GM18873 (cell line): Measurements from ENCODE around the gene C19orf12.

Experiments used
- ATAC-seq: cut with Tn5 transposase; IDR thresholded peaks from one replicate; pipeline ENCODE4 v1.9.1; 2021; ENCODE audit warnings: mild to moderate bottlenecking, moderate library complexity, moderate number of reproducible peaks; ENCODE audit not compliant: unreplicated experiment, low FRiP score

C19orf12 gene

GRCh38 chr19:29699861-29700260, 15.2 kb downstream of the C19orf12 start:
- ATAC-seq: no peak

GRCh38 chr19:29697523-29698261, 17.4 kb downstream of the C19orf12 start:
- ATAC-seq: no peak

- ATAC-seq: no peak
Observed at GRCh38 chr19:29696565-29696846, 18.6 kb downstream of the C19orf12 start.

- ATAC-seq: no peak
Observed at GRCh38 chr19:29695765-29696564, 19.1 kb downstream of the C19orf12 start.

DNA sequence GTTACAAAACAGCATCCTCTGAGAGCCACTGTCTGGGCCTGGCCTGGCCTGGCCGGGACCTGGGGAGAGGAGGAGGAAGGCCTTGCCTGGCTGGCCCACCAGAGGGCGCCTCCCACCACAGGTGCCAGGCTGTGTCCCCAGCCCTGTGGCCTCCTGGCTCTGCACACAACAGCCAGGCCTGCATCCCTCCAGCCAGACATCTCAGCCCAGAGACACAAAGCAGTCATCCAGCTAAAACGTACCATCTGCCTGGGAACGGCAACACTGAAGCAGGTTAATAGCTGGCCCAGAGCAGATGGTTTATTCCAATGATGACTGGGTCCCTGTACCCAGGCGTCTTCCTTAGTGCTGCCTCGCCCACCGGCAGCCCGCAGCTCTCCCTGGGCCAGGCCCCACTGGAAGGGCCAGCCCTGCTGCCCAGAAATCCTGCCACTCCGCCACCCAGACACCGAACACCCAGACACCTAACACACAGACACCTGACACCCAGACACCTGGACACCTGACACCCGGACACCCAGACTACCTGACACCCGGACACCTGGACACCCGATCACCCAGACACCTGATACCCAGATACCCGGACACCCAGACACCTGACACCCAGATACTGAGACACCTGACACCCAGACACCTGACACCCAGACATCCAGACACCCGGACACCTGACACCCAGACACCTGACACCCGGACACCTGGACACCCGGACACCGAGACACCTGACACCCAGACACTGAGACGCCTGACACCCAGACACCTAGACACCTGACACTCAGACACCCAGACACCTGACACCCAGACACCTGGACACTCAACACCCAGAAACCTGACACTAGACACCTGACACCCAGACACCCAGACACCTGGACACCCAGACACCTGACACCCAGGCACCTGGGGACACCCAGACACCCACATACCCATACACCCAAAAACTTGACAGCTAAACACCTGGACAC, 20.1 kb downstream of the C19orf12 start:
- no peak for ATAC-seq

DNA sequence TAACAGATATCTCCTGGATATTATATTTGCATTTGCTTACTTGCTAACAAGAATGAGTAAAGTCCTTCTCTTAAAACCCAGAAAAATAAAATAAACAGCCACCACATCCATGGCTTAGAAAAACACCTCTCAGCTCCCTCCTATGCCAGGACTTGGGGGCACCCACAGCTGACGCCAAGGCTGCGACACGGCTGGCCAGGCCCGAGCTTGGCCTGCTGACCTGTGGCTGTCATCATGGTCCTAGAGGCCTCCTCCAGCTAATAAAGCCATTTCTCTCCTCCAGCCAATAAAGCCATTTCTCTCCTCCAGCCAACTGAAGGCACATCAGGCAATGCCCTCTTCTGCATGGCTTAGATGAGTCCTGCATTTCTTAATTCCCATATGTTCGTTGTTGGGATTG, 20.9 kb downstream of the C19orf12 start:
- no peak for ATAC-seq

- ATAC-seq: no peak
Observed at GRCh38 chr19:29690842-29691241, 24.2 kb downstream of the C19orf12 start.

DNA sequence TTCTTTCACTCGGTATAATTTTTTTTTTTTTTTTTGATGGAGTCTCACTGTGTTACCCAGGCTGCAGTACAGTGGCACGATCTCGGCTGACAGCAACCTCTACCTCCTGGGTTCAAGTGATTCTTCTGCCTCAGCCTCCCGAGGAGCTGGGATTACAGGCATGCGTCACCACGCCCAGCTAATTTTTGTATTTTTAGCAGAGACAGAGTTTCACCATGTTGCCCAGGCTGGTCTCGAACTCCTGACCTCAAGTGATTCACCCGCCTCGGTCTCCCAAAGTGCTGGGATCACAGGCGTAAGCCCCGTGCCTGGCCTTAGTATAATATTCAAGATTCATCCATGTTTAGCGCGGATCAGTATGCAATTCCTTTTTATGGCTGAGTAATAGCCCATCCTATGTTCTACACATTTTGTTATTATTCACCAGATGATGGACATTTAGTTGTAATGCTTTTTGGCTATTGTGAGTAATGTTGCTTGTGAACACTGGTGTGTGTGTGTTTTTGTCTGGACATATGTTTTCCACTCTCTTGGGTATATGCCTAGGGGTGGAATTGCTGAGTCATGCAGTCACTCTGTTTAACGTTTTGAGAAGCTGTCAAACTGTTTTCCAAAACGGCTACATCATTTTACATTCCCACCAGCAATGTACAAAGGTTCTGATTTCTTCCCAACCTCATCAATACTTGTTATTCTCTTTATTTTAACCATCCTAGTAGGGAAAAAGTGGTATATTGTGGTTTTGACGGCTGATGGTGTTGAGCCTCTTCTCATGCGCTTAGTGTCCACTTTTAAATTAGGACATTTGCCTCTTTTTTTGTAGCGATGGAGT, 26.9 kb downstream of the C19orf12 start:
- no peak for ATAC-seq

DNA sequence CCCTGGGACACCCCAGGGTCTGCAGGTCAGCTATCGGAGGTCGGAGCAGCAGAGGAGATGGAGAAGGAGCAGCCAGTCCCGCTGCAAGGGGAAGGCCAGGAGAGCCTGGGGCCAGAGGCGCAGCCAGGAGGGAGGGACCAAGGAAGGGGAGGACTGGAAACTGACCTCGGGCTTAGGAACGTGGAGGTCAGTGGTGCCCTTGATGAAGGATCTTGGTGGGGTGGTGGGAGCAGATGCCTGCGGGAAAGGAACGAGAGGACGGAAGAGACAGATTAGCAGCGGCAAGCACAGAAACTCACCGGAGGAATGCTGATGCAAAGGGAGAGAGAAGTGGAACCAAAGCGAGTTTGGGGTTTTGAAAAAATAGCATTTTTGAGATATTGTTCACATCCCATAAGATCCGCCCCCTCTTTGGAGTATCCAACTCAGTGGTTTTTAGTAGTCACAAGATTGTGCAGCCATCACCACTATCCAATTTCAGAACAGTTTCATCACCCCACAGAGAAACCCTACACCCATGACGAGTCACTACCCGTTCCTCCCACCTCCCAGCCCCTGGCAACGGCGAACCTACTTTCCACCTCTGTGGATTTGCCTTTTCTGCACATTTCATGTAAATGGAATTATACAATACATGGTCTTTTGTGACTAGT, 27.7 kb downstream of the C19orf12 start:
- no peak for ATAC-seq

GRCh38 chr19:29686285-29686805, 28.7 kb downstream of the C19orf12 start:
- no peak for ATAC-seq

DNA sequence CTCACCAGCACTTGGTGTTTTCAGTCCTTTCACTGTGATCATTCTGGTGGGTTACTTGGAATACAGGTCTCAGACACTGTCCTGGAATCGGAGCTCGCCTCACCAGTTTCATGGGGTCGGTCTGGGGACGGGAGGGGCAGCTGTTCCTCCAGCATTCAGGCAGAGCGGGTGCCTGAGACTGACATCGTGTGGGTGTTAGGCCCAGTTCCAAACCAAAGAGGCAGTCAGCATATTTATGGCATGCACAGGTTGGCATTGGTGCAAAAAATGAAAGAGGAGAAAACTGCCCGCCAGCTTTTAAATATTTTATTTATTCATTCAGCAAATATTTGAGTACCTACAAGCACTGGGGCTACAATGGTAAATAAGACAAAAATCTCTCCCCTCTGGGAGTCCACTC, 29.7 kb downstream of the C19orf12 start:
- no peak for ATAC-seq

DNA sequence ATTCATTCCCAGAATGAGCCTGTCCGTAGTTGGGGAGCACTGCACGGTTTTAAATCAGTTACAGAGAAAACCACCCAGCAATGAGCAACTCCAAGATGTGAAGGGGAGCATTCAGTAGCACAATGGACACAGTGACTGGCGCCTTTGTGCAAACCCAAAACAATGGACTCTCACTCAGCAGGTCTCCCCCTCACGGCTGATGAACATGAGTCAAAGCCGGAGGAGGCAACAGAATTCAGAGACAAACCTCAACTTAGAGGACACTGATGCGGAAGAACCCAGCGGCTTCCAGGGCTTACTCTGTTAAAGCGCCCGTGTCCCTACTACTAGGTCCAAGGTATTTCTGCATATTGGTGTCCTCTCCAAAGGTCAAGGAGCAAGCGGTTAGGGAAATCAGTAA, 32.1 kb downstream of the C19orf12 start:
- no peak for ATAC-seq

GRCh38 chr19:29682236-29682895, 32.7 kb downstream of the C19orf12 start:
- ATAC-seq: no peak

DNA sequence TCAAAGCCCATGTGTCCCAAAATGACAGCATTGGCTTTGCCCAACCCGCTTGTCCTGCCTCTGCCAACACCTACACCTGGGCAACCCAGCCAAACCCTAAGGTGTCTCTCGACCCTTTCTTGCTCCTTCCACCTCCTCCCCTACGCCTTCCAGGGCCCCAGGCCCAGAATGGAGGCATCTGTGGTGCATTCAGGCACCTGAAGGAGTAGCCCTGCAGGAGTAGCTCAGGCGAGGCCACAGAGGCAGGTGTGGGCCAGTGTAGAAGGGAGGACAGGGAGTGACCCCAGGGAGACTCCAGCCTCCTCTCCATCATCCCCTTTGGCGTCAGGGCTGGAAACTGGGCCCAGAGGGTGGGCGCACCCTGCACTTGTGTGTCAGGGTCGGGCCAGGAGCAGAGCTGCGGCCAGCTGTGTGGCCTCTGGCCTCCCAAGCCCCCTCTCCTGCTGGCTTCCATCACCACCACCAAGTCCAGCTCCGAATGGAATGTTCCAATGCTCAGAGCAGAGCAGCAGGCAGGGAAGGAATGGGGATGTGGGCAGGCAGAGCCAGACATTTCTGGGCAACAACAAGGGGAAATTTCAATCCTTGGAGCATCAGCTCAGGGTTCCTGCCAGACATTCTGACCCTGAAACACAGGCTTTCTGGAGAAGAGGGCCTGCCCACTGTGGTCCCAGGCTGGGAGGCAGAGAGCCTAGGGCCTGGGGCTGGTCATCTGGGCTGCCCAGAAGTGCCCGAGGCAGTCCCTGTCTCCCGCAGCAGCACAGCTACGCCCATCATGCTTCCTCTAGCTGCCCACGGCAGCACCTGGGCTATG, 33.4 kb downstream of the C19orf12 start:
- no peak for ATAC-seq

- no peak for ATAC-seq
Observed at GRCh38 chr19:29680937-29681336, 34.1 kb downstream of the C19orf12 start.

- peak; percentile 61 for ATAC-seq
Observed at GRCh38 chr19:29680447-29680846, 34.6 kb downstream of the C19orf12 start.

DNA sequence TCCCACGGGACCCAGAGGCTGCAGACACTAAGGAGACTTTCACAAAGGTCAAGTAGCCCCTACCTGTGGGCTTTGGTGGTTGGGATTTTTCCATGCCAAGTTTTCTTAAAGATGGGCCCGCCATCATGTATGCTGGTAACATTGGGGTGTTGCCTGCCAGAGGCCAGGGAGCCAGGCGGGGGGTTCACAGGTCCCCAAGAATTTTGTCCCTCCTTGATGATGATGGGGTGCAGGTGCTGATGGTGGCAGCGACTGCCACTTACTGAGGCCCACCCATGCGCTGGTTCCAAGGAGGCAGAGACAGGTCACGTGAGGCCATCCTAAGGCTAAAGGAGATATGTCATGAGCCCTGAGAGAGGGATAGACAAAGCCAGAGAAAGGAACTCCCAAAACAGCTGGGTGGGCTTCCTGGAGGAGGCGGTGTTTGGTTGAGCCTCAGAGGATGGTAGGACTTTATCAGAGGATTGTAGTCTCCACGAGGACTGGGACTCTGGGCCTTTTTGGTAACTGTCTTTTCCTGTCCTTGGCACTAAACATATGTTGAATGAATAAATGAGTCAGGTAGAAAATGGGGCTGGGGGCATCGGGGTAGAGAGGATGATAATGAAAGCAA, 35.4 kb downstream of the C19orf12 start:
- ATAC-seq: no peak
